ENCODE results near the gene ITGB7. TPM values are rescaled to one million over a fixed set of nuclear protein-coding genes. Genes with fewer than 3 reads are reported as not detected.

ITGB7 gene
- total RNA-seq: 0.19 and 0.34 TPM in 2 replicates

GRCh38 chr12:53207042-53207441 is at the start of gene ITGB7:
Gene ITGB7, minus strand, starts transcription at chr12:53207251. Its CDS starts 6,808 bp downstream, at chr12:53200443.
- DNase-seq: no peak

GRCh38 chr12:53255996-53256395 is 48.9 kb upstream of the ITGB7 start:
- no peak for DNase-seq

GRCh38 chr12:53254816-53255545 is 47.9 kb upstream of the ITGB7 start:
- DNase-seq: no peak

- DNase-seq: no peak
These were observed 46.2 kb upstream of the ITGB7 start for GRCh38 chr12:53253298-53253697.

- peak; percentile 19 for DNase-seq
These were observed 45.4 kb upstream of the ITGB7 start for GRCh38 chr12:53252349-53252916.

GRCh38 chr12:53251477-53252348 is 44.7 kb upstream of the ITGB7 start:
- DNase-seq: peak; percentile 78

- no peak for DNase-seq
These were observed 38.2 kb upstream of the ITGB7 start for GRCh38 chr12:53245286-53245685.

GRCh38 chr12:53244337-53244736 is 37.3 kb upstream of the ITGB7 start:
- DNase-seq: no peak

GRCh38 chr12:53241623-53242412 is 34.8 kb upstream of the ITGB7 start:
- DNase-seq: no peak

- DNase-seq: no peak
These were observed 32.7 kb upstream of the ITGB7 start for GRCh38 chr12:53239643-53240258.

- no peak for DNase-seq
These were observed 29.5 kb upstream of the ITGB7 start for GRCh38 chr12:53236443-53237111.

GRCh38 chr12:53235742-53236442 is 28.8 kb upstream of the ITGB7 start:
- no peak for DNase-seq

- DNase-seq: no peak
These were observed 28.1 kb upstream of the ITGB7 start for GRCh38 chr12:53235164-53235563.

GRCh38 chr12:53234271-53234914 is 27.3 kb upstream of the ITGB7 start:
- no peak for DNase-seq

GRCh38 chr12:53233671-53234121 is 26.6 kb upstream of the ITGB7 start:
- no peak for DNase-seq

- no peak for DNase-seq
These were observed 25.8 kb upstream of the ITGB7 start for GRCh38 chr12:53232646-53233461.

GRCh38 chr12:53231921-53232645 is 25.0 kb upstream of the ITGB7 start, which contains the start of gene RARG:
Gene RARG, minus strand, starts transcription at chr12:53232209. Its CDS starts 4,664 bp downstream, at chr12:53227545.
- DNase-seq: no peak

GRCh38 chr12:53231671-53231920 is 24.5 kb upstream of the ITGB7 start:
- DNase-seq: no peak

Data from dermis blood vessel endothelial cell (primary cell).